Measurements from ENCODE around the gene HRCT1. TPM values are rescaled to one million over a fixed set of nuclear protein-coding genes. Genes with fewer than 3 reads are reported as not detected.

The HRCT1 gene
- total RNA-seq, 2 donors from 2014 or later: not detected

DNA sequence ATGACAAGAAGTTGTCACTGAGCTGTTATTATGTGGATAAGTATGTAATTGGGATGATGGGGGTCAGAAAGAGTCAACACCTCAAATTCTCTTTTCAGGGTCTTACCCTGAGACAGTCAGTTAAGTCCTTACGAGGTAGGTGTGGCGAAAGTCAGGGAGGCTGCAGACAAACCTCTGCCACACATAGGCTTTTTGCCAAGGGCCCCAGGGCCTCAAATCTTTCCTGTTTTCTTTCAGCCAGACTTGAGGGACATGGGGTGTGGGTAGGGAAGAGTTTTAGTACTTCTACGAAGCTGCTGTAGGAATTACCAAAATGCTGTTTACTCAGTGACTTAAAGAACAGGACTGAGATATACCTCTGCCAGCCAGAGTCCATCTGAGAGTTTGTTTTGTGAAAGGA, 38.2 kb downstream of the HRCT1 start:
- no peak for DNase-seq
- Mint-ChIP-seq H3K4me3 (no peak overlapping the region), H3K27me3 (ENCODE audit: insufficient read depth) (peaks cover 66% of the 10 kb centered on the region), H3K4me1 (peaks cover 5% of the 10 kb centered on the region), H3K27ac (no peak overlapping the region), H3K36me3 (ENCODE audit: low read depth) (no peaks in the 10 kb centered on the region), H3K9me3 (peaks cover 9% of the 10 kb centered on the region)
- H3K36me3 ChIP-seq (ENCODE audit: control insufficient read depth, insufficient read depth, low read length): no peaks in the 10 kb centered on the region
- TF ChIP-seq, protein P1, sequence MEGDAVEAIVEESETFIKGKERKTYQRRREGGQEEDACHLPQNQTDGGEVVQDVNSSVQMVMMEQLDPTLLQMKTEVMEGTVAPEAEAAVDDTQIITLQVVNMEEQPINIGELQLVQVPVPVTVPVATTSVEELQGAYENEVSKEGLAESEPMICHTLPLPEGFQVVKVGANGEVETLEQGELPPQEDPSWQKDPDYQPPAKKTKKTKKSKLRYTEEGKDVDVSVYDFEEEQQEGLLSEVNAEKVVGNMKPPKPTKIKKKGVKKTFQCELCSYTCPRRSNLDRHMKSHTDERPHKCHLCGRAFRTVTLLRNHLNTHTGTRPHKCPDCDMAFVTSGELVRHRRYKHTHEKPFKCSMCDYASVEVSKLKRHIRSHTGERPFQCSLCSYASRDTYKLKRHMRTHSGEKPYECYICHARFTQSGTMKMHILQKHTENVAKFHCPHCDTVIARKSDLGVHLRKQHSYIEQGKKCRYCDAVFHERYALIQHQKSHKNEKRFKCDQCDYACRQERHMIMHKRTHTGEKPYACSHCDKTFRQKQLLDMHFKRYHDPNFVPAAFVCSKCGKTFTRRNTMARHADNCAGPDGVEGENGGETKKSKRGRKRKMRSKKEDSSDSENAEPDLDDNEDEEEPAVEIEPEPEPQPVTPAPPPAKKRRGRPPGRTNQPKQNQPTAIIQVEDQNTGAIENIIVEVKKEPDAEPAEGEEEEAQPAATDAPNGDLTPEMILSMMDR (conservative IDR thresholded peaks at IDR 0.05): no peak
- no peak overlapping the region for H3K4me3 ChIP-seq (ENCODE audit: low read length)
- 88 to 93% methylated on average over 1 to 3 of the region's 3 CpGs for WGBS, 2 experiments (ENCODE audit: insufficient coverage in 1 of 2, insufficient read length in 1 of 2)
- no peak overlapping the region for H3K27ac ChIP-seq (ENCODE audit: low read depth, low read length)
- peaks cover 5% of the 10 kb centered on the region for H3K9me3 ChIP-seq (ENCODE audit: control insufficient read depth, low read length)
- no peak overlapping the region for H3K9ac ChIP-seq (ENCODE audit: extremely low read depth, low read length, poor library complexity, severe bottlenecking)
- peaks cover 2% of the 10 kb centered on the region for H3K4me1 ChIP-seq (ENCODE audit: control insufficient read depth, insufficient read depth, low read length)
- H3K27me3 ChIP-seq (ENCODE audit: control insufficient read depth, insufficient read depth, low read length, poor library complexity, severe bottlenecking): peaks cover 47% of the 10 kb centered on the region

DNA sequence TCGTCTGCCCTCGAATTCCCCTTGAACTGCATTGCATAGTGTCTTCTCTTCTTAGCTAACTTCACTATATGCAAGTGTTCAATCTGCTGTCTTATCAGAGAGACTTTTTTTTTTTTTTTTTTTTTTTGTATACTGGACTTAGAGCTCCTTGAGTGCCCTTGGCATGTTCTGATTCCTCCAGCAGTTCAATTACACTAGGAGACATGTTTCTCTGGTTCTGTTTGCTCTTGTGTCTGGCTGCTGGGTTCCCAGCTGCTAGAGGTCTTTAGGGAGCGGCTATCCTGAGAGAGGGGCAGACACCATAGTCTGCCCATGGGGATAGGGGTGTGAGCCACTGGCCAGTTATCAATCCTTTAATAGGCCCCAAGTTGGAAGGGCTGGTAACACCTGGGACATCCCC, 38.8 kb downstream of the HRCT1 start:
- Mint-ChIP-seq H3K27me3 (ENCODE audit: insufficient read depth) (peaks cover 65% of the 10 kb centered on the region), H3K27ac (no peak overlapping the region)
- no peak overlapping the region for H3K9ac ChIP-seq (ENCODE audit: extremely low read depth, low read length, poor library complexity, severe bottlenecking)

DNA sequence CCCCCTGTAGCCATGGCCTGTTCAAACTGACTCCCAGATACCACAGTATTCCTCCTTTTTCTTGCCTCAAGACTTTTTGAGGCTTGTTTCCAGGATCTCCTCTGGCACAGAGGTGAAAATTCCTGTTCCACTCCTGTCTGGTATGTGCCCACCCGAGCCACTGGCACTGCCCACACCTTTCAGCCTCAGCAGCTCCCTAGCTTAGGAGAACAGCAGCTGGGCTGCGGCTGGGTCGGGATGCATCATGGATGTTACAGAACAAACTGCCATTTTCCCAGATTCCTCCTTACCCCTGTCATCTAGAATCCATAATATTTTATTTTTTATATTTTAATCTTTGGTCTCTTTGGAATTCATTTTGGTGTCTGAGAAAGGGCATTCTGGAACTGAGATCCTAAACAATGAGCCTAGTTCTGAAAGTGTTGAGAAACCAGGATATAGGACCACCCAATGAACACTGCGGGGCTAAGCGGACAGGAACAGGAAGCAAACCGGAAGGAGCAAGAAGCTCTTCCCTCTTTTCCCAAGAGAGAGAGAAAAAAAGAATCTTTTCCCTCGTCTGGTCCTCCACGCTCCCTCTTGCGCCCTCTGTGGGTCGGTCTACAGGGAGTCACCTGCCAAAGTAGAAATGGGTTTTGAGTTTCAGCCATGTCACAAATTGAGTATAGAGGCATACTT, 39.5 kb downstream of the HRCT1 start:
- TF ChIP-seq, protein P1 (conservative IDR thresholded peaks at IDR 0.05): peak; percentile 91
- 30 to 100% methylated on average over 1 to 10 of the region's 10 CpGs for WGBS, 2 experiments (ENCODE audit: insufficient coverage in 1 of 2, insufficient read length in 1 of 2)
- H3K36me3 ChIP-seq (ENCODE audit: control insufficient read depth, insufficient read depth, low read length): no peaks in the 10 kb centered on the region
- DNase-seq: peak; percentile 93
- Mint-ChIP-seq H3K27me3 (ENCODE audit: insufficient read depth) (peaks cover 62% of the 10 kb centered on the region), H3K36me3 (ENCODE audit: low read depth) (no peaks in the 10 kb centered on the region), H3K9me3 (peaks cover 9% of the 10 kb centered on the region), H3K27ac (no peak overlapping the region), H3K4me1 (peaks cover 7% of the 10 kb centered on the region), H3K4me3 (peak overlapping the region; percentile 37)
- peaks cover 1% of the 10 kb centered on the region for H3K4me1 ChIP-seq (ENCODE audit: control insufficient read depth, insufficient read depth, low read length)
- H3K4me3 ChIP-seq (ENCODE audit: low read length): peak overlapping the region; percentile 51
- peaks cover 43% of the 10 kb centered on the region for H3K27me3 ChIP-seq (ENCODE audit: control insufficient read depth, insufficient read depth, low read length, poor library complexity, severe bottlenecking)
- H3K9me3 ChIP-seq (ENCODE audit: control insufficient read depth, low read length): peaks cover 5% of the 10 kb centered on the region
- no peak overlapping the region for H3K9ac ChIP-seq (ENCODE audit: extremely low read depth, low read length, poor library complexity, severe bottlenecking)
- H3K27ac ChIP-seq (ENCODE audit: low read depth, low read length): no peak overlapping the region

More for the DNA sequence above, 38.8 kb downstream of the HRCT1 start:
- DNase-seq: no peak
- 67 to 97% methylated on average over 1 to 3 of the region's 3 CpGs for WGBS, 2 experiments (ENCODE audit: insufficient coverage in 1 of 2, insufficient read length in 1 of 2)
- peaks cover 9% of the 10 kb centered on the region for H3K9me3 Mint-ChIP-seq
- Histone ChIP-seq H3K27me3 (ENCODE audit: control insufficient read depth, insufficient read depth, low read length, poor library complexity, severe bottlenecking) (peaks cover 47% of the 10 kb centered on the region), H3K4me3 (ENCODE audit: low read length) (peak overlapping the region; percentile 51), H3K27ac (ENCODE audit: low read depth, low read length) (no peak overlapping the region), H3K4me1 (ENCODE audit: control insufficient read depth, insufficient read depth, low read length) (peaks cover 2% of the 10 kb centered on the region), H3K9me3 (ENCODE audit: control insufficient read depth, low read length) (peaks cover 5% of the 10 kb centered on the region), H3K36me3 (ENCODE audit: control insufficient read depth, insufficient read depth, low read length) (no peaks in the 10 kb centered on the region)
- H3K4me3 Mint-ChIP-seq: no peak overlapping the region
- TF ChIP-seq, protein P1 (conservative IDR thresholded peaks at IDR 0.05): no peak
- peaks cover 7% of the 10 kb centered on the region for H3K4me1 Mint-ChIP-seq
- no peaks in the 10 kb centered on the region for H3K36me3 Mint-ChIP-seq (ENCODE audit: low read depth)
